Astrocyte (in vitro differentiated cells and primary cell): ENCODE results near the gene NCAPG2. TPM values are rescaled to one million over a fixed set of nuclear protein-coding genes. Genes with fewer than 3 reads are reported as not detected.

ENCODE experiments used
- DNase-seq: peaks from one replicate; pipeline ENCODE4 v3.0.0-alpha.2; 2010; ENCODE audit warnings: low read depth
- FAIRE-seq: peaks from 2 replicates; lab custom pipeline; 2011; peaks lifted over from hg19 to GRCh38; lab: Jason Lieb, UNC
- H2AFZ ChIP-seq: 2 replicates; pipeline ENCODE4 v1.6.0; 2012; ENCODE audit warnings: low read depth, low read length, inconsistent platforms
- H3K27ac ChIP-seq: 2 replicates; pipeline ENCODE4 v1.5.1; 2011; ENCODE audit warnings: low read depth, low read length, inconsistent platforms
- H3K27me3 ChIP-seq: 2 replicates; pipeline ENCODE4 v1.6.0; 2011; ENCODE audit warnings: low read length, inconsistent platforms; ENCODE audit not compliant: insufficient read depth
- H3K36me3 ChIP-seq: 2 replicates; pipeline ENCODE4 v1.5.1; 2011; ENCODE audit warnings: low read length, inconsistent platforms; ENCODE audit not compliant: insufficient read depth
- H3K4me1 ChIP-seq: 2 replicates; pipeline ENCODE4 v1.5.1; 2011; ENCODE audit warnings: low read length, inconsistent platforms; ENCODE audit not compliant: insufficient read depth
- H3K4me2 ChIP-seq: 2 replicates; pipeline ENCODE4 v1.6.0; 2012; ENCODE audit warnings: low read length, inconsistent platforms
- H3K4me3 ChIP-seq: 2 replicates; pipeline ENCODE4 v1.5.1; 2011; ENCODE audit warnings: low read depth, mild to moderate bottlenecking, low read length, inconsistent platforms; ENCODE audit not compliant: insufficient read depth
- H3K79me2 ChIP-seq: 2 replicates; pipeline ENCODE4 v1.6.0; 2012; ENCODE audit warnings: mild to moderate bottlenecking, low read length, inconsistent platforms; ENCODE audit not compliant: insufficient read depth
- H3K9ac ChIP-seq: 2 replicates; pipeline ENCODE4 v1.6.0; 2012; ENCODE audit warnings: mild to moderate bottlenecking, low read length, inconsistent platforms
- H3K9me3 ChIP-seq: 2 replicates; pipeline ENCODE4 v1.5.1; 2012; ENCODE audit warnings: low read depth, mild to moderate bottlenecking, low read length, inconsistent platforms; ENCODE audit not compliant: insufficient read depth
- H4K20me1 ChIP-seq: 2 replicates; pipeline ENCODE4 v1.6.0; 2012; ENCODE audit warnings: low read length, inconsistent platforms; ENCODE audit not compliant: insufficient read depth
- H3K27ac Mint-ChIP-seq: one replicate; pipeline ENCODE4 v1.8.0; 2021; ENCODE audit warnings: mild to moderate bottlenecking, mixed read lengths; ENCODE audit not compliant: unreplicated experiment
- H3K27me3 Mint-ChIP-seq: one replicate; pipeline ENCODE4 v1.8.0; 2021; ENCODE audit warnings: low read depth, mixed read lengths; ENCODE audit not compliant: unreplicated experiment
- H3K36me3 Mint-ChIP-seq: one replicate; pipeline ENCODE4 v1.8.0; 2021; ENCODE audit warnings: low read depth, mixed read lengths; ENCODE audit not compliant: unreplicated experiment
- H3K4me1 Mint-ChIP-seq: one replicate; pipeline ENCODE4 v1.8.0; 2021; ENCODE audit warnings: low read depth, mixed read lengths; ENCODE audit not compliant: unreplicated experiment
- H3K4me3 Mint-ChIP-seq: one replicate; pipeline ENCODE4 v1.8.0; 2021; ENCODE audit warnings: mild to moderate bottlenecking, moderate library complexity, mixed read lengths; ENCODE audit not compliant: unreplicated experiment
- H3K9me3 Mint-ChIP-seq: one replicate; pipeline ENCODE4 v1.8.0; 2021; ENCODE audit warnings: mild to moderate bottlenecking, mixed read lengths; ENCODE audit not compliant: unreplicated experiment
- CTCF ChIP-seq: IDR thresholded peaks from 2 replicates; pipeline ENCODE4 v1.5.1; 2011; ENCODE audit warnings: low read depth, mild to moderate bottlenecking, inconsistent platforms, low read length, moderate library complexity; ENCODE audit not compliant: insufficient read depth
- EZH2 ChIP-seq: IDR thresholded peaks from 2 replicates; pipeline ENCODE4 v1.6.1; 2012; ENCODE audit warnings: mild to moderate bottlenecking, low read length, inconsistent platforms; ENCODE audit not compliant: insufficient read depth
- total RNA-seq: library from RNA; stranded (reverse); gene quantifications from 2 replicates; pipeline ENCODE4 v1.2.1, GENCODE V29; 2021

NCAPG2 gene
- total RNA-seq, 1 donor from 2014 or later = 9.6 TPM

- Histone ChIP-seq H3K4me3 (peak overlapping the region; percentile 14), H4K20me1 (no peaks in the 10 kb centered on the region), H3K79me2 (peaks cover 70% of the 10 kb centered on the region), H3K27ac (no peak overlapping the region), H3K4me1 (peaks cover 7% of the 10 kb centered on the region), H2AFZ (no peak overlapping the region), H3K9ac (no peak overlapping the region), H3K9me3 (no peaks in the 10 kb centered on the region), H3K4me2 (peak overlapping the region; percentile 93), H3K27me3 (no peaks in the 10 kb centered on the region), H3K36me3 (peaks cover 8% of the 10 kb centered on the region)
- no peak for FAIRE-seq
- Mint-ChIP-seq H3K4me3 (no peak overlapping the region), H3K27me3 (no peaks in the 10 kb centered on the region), H3K27ac (no peak overlapping the region), H3K9me3 (no peaks in the 10 kb centered on the region), H3K36me3 (no peaks in the 10 kb centered on the region), H3K4me1 (peaks cover 2% of the 10 kb centered on the region)
- no peak for DNase-seq
- TF ChIP-seq CTCF (no peak), EZH2 (no peak)
Measured at GRCh38 chr7:158702196-158702595, 2.4 kb downstream of the NCAPG2 start.

- Mint-ChIP-seq H3K36me3 (peaks cover 3% of the 10 kb centered on the region), H3K9me3 (no peaks in the 10 kb centered on the region), H3K27me3 (no peaks in the 10 kb centered on the region), H3K4me3 (no peak overlapping the region), H3K4me1 (no peaks in the 10 kb centered on the region), H3K27ac (no peak overlapping the region)
- Histone ChIP-seq H3K9ac (no peak overlapping the region), H4K20me1 (no peaks in the 10 kb centered on the region), H3K27me3 (no peaks in the 10 kb centered on the region), H3K27ac (no peak overlapping the region), H3K4me2 (no peak overlapping the region), H3K4me1 (peaks cover 7% of the 10 kb centered on the region), H3K36me3 (peaks cover 8% of the 10 kb centered on the region), H3K9me3 (no peaks in the 10 kb centered on the region), H3K79me2 (peaks cover 82% of the 10 kb centered on the region), H2AFZ (no peak overlapping the region), H3K4me3 (no peak overlapping the region)
- TF ChIP-seq CTCF (no peak), EZH2 (no peak)
- DNase-seq = no peak
- FAIRE-seq = no peak
Measured at GRCh38 chr7:158700008-158700407, 4.6 kb downstream of the NCAPG2 start.

GRCh38 chr7:158699341-158699740 lies 5.3 kb downstream of the NCAPG2 start:
- no peak overlapping the region for H3K9ac ChIP-seq
- no peaks in the 10 kb centered on the region for H3K9me3 Mint-ChIP-seq
- no peak overlapping the region for H3K27ac Mint-ChIP-seq
- no peak overlapping the region for H2AFZ ChIP-seq
- no peak overlapping the region for H3K4me3 ChIP-seq
- H3K27me3 ChIP-seq = no peaks in the 10 kb centered on the region
- no peak for DNase-seq
- H3K4me1 Mint-ChIP-seq = no peaks in the 10 kb centered on the region
- no peak overlapping the region for H3K4me2 ChIP-seq
- no peak for FAIRE-seq
- H3K36me3 ChIP-seq = peaks cover 8% of the 10 kb centered on the region
- TF ChIP-seq EZH2 (no peak), CTCF (no peak)
- H4K20me1 ChIP-seq = no peaks in the 10 kb centered on the region
- no peaks in the 10 kb centered on the region for H3K27me3 Mint-ChIP-seq
- H3K4me3 Mint-ChIP-seq = no peak overlapping the region
- H3K27ac ChIP-seq = no peak overlapping the region
- H3K36me3 Mint-ChIP-seq = peaks cover 3% of the 10 kb centered on the region
- H3K9me3 ChIP-seq = no peaks in the 10 kb centered on the region
- H3K4me1 ChIP-seq = peaks cover 7% of the 10 kb centered on the region
- peaks cover 86% of the 10 kb centered on the region for H3K79me2 ChIP-seq
